Liver (tissue), 9 donors: ENCODE measurements around the gene BIN1. TPM values are rescaled to one million over a fixed set of nuclear protein-coding genes. Genes with fewer than 3 reads are reported as not detected.

Experiments used
- DNase-seq: peaks from one replicate; pipeline ENCODE4 v3.0.0-alpha.2; 2017; ENCODE audit warnings: low spot score
- H3K27ac ChIP-seq, 2 donors: one replicate each; pipeline ENCODE4 v1.7.0; 2013; ENCODE audit warnings: inconsistent platforms in 2 of 2, low read length in 2 of 2, control low read depth in 1 of 2, low read depth in 1 of 2, mild to moderate bottlenecking in 1 of 2
- H3K27me3 ChIP-seq, 4 donors: one replicate each; pipeline versions ENCODE4 v1.6.1 to v1.7.0; 2013; ENCODE audit warnings: low read length in 3 of 4, inconsistent platforms in 1 of 4, mild to moderate bottlenecking in 1 of 4, moderate library complexity in 1 of 4; ENCODE audit not compliant: control insufficient read depth in 4 of 4, insufficient read depth in 4 of 4
- H3K36me3 ChIP-seq, 4 donors: one replicate each; pipeline versions ENCODE4 v1.6.1 to v1.7.0; 2013; ENCODE audit warnings: low read length in 3 of 4, mild to moderate bottlenecking in 3 of 4, low read depth in 1 of 4, moderate library complexity in 1 of 4; ENCODE audit not compliant: control insufficient read depth in 4 of 4, insufficient read depth in 3 of 4
- H3K4me1 ChIP-seq, 4 donors: one replicate each; pipeline versions ENCODE4 v1.6.1 to v1.7.0; 2013; ENCODE audit warnings: low read length in 3 of 4, mild to moderate bottlenecking in 3 of 4, moderate library complexity in 1 of 4; ENCODE audit not compliant: control insufficient read depth in 4 of 4, insufficient read depth in 4 of 4
- H3K4me3 ChIP-seq, 3 donors: one replicate each; pipeline versions ENCODE4 v1.6.1 to v1.7.0; 2013; ENCODE audit warnings: low read length in 3 of 3, control low read depth in 1 of 3, low read depth in 1 of 3, mild to moderate bottlenecking in 1 of 3
- H3K9ac ChIP-seq, 2 donors: one replicate each; pipeline ENCODE4 v1.7.0; 2013; ENCODE audit warnings: low read length in 2 of 2, mild to moderate bottlenecking in 2 of 2, moderate library complexity in 2 of 2, control low read depth in 1 of 2, low read depth in 1 of 2
- H3K9me3 ChIP-seq, 4 donors: one replicate each; pipeline versions ENCODE4 v1.6.1 to v1.7.0; 2013; ENCODE audit warnings: low read length in 3 of 4; ENCODE audit not compliant: control insufficient read depth in 4 of 4
- EGR1 ChIP-seq, 2 donors: IDR thresholded peaks; 2 replicates each; pipeline ENCODE4 v1.6.1; 2016 to 2018; ENCODE audit warnings: antibody characterized with exemption in 2 of 2, low read depth in 2 of 2
- FOXA1 ChIP-seq: IDR thresholded peaks from 2 replicates; pipeline ENCODE4 v1.6.1; 2016; ENCODE audit warnings: antibody characterized with exemption
- FOXA2 ChIP-seq: IDR thresholded peaks from 2 replicates; pipeline ENCODE4 v1.6.1; 2016; ENCODE audit warnings: antibody characterized with exemption
- GABPA ChIP-seq, 2 donors: IDR thresholded peaks in 1 of 2; conservative IDR thresholded peaks in 1 of 2; 2 replicates each; pipeline ENCODE4 v1.6.1; 2016; ENCODE audit warnings: antibody characterized with exemption in 2 of 2, mild to moderate bottlenecking in 1 of 2, moderate library complexity in 1 of 2
- HNF4A ChIP-seq, 2 donors: conservative IDR thresholded peaks; 2 replicates each; pipeline ENCODE4 v1.6.1; 2016; ENCODE audit warnings: antibody characterized with exemption in 2 of 2, mild to moderate bottlenecking in 2 of 2
- JUND ChIP-seq, 2 donors: IDR thresholded peaks; 2 replicates each; pipeline ENCODE4 v1.6.1; 2016; ENCODE audit warnings: antibody characterized with exemption in 2 of 2
- NR2F2 ChIP-seq: IDR thresholded peaks from 2 replicates; pipeline ENCODE4 v1.6.1; 2016; ENCODE audit warnings: antibody characterized with exemption
- RXRA ChIP-seq, 2 donors: IDR thresholded peaks; 2 replicates each; pipeline ENCODE4 v1.6.1; 2017 to 2018; ENCODE audit warnings: antibody characterized with exemption in 2 of 2, mild to moderate bottlenecking in 1 of 2
- SP1 ChIP-seq: IDR thresholded peaks from 2 replicates; pipeline ENCODE4 v1.6.1; 2018; ENCODE audit warnings: antibody characterized with exemption, mild to moderate bottlenecking
- TAF1 ChIP-seq: conservative IDR thresholded peaks from 2 replicates; pipeline ENCODE4 v1.6.1; 2016; ENCODE audit warnings: antibody characterized with exemption, mild to moderate bottlenecking
- YY1 ChIP-seq: IDR thresholded peaks from 2 replicates; pipeline ENCODE4 v1.6.1; 2016; ENCODE audit warnings: antibody characterized with exemption, mild to moderate bottlenecking
- WGBS: extraction: QIAGEN DNeasy Blood & Tissue Kit; methylation state at CpG from one replicate; pipeline ENCODE4 v1.1.7; 2013; 5-methylcytosine and 5-hydroxymethylcytosine counted together
- polyA plus RNA-seq, 2 donors: library from polyadenylated mRNA; stranded (reverse) in 1 of 2; unstranded in 1 of 2; fragments of 200-250 nt in 1 of 2; fragments of >200 nt in 1 of 2; fragmentation: Nextera tagmentation in 1 of 2; extraction: Ambion mirVana in 1 of 2; gene quantifications; one replicate each; pipeline versions ENCODE4 v1.2.1 to v1.2.3, GENCODE V29; 2013 to 2015
- total RNA-seq, 2 donors: library from RNA; depleted of rRNA; stranded (reverse); fragments of >200 nt; gene quantifications; one replicate each; pipeline ENCODE4 v1.2.3, GENCODE V29; 2014
- TF ChIP-seq, protein P1 (sequence below): IDR thresholded peaks from 2 replicates; pipeline ENCODE4 v1.6.1; 2016; ENCODE audit warnings: antibody characterized with exemption
- TF ChIP-seq, protein P2 (sequence below): IDR thresholded peaks from 2 replicates; pipeline ENCODE4 v1.6.1; 2016; ENCODE audit warnings: antibody characterized with exemption, mild to moderate bottlenecking
- TF ChIP-seq, protein P3 (sequence below): IDR thresholded peaks from 2 replicates; pipeline ENCODE4 v1.6.1; 2016; ENCODE audit warnings: antibody characterized with exemption
- donor health status: healthy.
- donor health status: healthy.
- donor health status: healthy.
- donor health status: healthy.
- donor health status: healthy.

BIN1 gene
- total and polyA plus RNA-seq, 4 donors: 13.3 to 21.5 (median 15.0) TPM

- H3K27ac ChIP-seq: no peak overlapping the region
- no peak overlapping the region for H3K4me3 ChIP-seq
- no peaks in the 10 kb centered on the region for H3K27me3 ChIP-seq
- H3K4me1 ChIP-seq: peaks cover 6 to 31% (median 21%) of the 10 kb centered on the region in 4 donors
- TF ChIP-seq HNF4A (conservative IDR thresholded peaks at IDR 0.05): peak; percentile 55 to 56
- TF ChIP-seq, protein P1, sequence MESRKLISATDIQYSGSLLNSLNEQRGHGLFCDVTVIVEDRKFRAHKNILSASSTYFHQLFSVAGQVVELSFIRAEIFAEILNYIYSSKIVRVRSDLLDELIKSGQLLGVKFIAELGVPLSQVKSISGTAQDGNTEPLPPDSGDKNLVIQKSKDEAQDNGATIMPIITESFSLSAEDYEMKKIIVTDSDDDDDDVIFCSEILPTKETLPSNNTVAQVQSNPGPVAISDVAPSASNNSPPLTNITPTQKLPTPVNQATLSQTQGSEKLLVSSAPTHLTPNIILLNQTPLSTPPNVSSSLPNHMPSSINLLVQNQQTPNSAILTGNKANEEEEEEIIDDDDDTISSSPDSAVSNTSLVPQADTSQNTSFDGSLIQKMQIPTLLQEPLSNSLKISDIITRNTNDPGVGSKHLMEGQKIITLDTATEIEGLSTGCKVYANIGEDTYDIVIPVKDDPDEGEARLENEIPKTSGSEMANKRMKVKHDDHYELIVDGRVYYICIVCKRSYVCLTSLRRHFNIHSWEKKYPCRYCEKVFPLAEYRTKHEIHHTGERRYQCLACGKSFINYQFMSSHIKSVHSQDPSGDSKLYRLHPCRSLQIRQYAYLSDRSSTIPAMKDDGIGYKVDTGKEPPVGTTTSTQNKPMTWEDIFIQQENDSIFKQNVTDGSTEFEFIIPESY: no peak
- DNase-seq: no peak
- 77% methylated on average over 15 of the region's 15 CpGs for WGBS
- H3K36me3 ChIP-seq: no peaks in the 10 kb centered on the region
- no peak overlapping the region for H3K9ac ChIP-seq
- H3K9me3 ChIP-seq: no peaks in the 10 kb centered on the region
These were observed 10.1 kb downstream of the BIN1 start for GRCh38 chr2:127096718-127097470.

DNA sequence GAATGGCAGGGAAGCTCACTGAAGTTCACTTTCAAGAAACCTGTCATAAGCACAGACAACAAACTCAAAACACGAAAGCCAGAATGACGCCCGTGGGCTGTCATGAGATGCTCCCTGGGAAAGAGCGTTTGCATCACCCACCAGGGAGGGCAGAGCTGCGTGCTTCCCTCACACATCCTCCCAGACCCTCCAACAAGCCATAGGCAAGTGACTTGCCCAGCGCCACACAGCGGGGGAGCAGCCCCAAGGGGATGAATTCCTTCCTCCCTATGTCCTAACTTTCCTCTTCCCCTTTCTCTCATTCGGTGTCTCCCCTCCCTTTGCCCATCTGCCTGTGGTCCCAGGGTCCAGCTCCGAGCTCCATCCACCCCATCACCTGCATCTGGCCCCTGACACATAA is 10.7 kb downstream of the BIN1 start:
- H3K4me1 ChIP-seq: peaks cover 6 to 24% (median 20%) of the 10 kb centered on the region in 4 donors
- TF ChIP-seq TAF1 (no peak), FOXA1 (no peak), EGR1 (IDR thresholded peaks at IDR 0.05; ENCODE audit: low read depth in 2 of 2) (no peak), NR2F2 (no peak), GABPA (IDR thresholded peaks at IDR 0.05 in 1 of 2, conservative IDR thresholded peaks at IDR 0.05 in 1 of 2) (no peak), JUND (IDR thresholded peaks at IDR 0.05) (no peak), RXRA (IDR thresholded peaks at IDR 0.05) (no peak), FOXA2 (no peak), YY1 (no peak), SP1 (no peak)
- TF ChIP-seq, protein P2, sequence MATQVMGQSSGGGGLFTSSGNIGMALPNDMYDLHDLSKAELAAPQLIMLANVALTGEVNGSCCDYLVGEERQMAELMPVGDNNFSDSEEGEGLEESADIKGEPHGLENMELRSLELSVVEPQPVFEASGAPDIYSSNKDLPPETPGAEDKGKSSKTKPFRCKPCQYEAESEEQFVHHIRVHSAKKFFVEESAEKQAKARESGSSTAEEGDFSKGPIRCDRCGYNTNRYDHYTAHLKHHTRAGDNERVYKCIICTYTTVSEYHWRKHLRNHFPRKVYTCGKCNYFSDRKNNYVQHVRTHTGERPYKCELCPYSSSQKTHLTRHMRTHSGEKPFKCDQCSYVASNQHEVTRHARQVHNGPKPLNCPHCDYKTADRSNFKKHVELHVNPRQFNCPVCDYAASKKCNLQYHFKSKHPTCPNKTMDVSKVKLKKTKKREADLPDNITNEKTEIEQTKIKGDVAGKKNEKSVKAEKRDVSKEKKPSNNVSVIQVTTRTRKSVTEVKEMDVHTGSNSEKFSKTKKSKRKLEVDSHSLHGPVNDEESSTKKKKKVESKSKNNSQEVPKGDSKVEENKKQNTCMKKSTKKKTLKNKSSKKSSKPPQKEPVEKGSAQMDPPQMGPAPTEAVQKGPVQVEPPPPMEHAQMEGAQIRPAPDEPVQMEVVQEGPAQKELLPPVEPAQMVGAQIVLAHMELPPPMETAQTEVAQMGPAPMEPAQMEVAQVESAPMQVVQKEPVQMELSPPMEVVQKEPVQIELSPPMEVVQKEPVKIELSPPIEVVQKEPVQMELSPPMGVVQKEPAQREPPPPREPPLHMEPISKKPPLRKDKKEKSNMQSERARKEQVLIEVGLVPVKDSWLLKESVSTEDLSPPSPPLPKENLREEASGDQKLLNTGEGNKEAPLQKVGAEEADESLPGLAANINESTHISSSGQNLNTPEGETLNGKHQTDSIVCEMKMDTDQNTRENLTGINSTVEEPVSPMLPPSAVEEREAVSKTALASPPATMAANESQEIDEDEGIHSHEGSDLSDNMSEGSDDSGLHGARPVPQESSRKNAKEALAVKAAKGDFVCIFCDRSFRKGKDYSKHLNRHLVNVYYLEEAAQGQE: no peak
- TF ChIP-seq, protein P3, sequence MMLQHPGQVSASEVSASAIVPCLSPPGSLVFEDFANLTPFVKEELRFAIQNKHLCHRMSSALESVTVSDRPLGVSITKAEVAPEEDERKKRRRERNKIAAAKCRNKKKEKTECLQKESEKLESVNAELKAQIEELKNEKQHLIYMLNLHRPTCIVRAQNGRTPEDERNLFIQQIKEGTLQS: no peak
- H3K27ac ChIP-seq: no peak overlapping the region
- DNase-seq: no peak
- no peaks in the 10 kb centered on the region for H3K9me3 ChIP-seq
- H3K4me3 ChIP-seq: no peak overlapping the region
- H3K36me3 ChIP-seq: no peaks in the 10 kb centered on the region
- no peak overlapping the region for H3K9ac ChIP-seq
- H3K27me3 ChIP-seq: no peaks in the 10 kb centered on the region
- WGBS: 85% methylated on average over 9 of the region's 9 CpGs
